Progenitor cell of endocrine pancreas (in vitro differentiated cells): ENCODE measurements around the gene KANSL2. TPM values are rescaled to one million over a fixed set of nuclear protein-coding genes. Genes with fewer than 3 reads are reported as not detected.
"Not testable (repeated sequence)": the region's sequence is repeated elsewhere in the genome, so short reads cannot be mapped to it uniquely, and the experiment has no call there.

Source experiments
- DNase-seq: peaks from one replicate; pipeline ENCODE4 v3.0.0; 2021; ENCODE audit warnings: low spot score; ENCODE audit not compliant: unreplicated experiment
- H3K27ac Mint-ChIP-seq: 2 replicates; pipeline ENCODE4 v1.8.0; 2021; ENCODE audit warnings: mild to moderate bottlenecking, moderate library complexity, mixed read lengths
- H3K27me3 Mint-ChIP-seq: 2 replicates; pipeline ENCODE4 v1.8.0; 2021; ENCODE audit warnings: mixed read lengths
- H3K36me3 Mint-ChIP-seq: 2 replicates; pipeline ENCODE4 v1.8.0; 2022; ENCODE audit warnings: mixed read lengths; ENCODE audit not compliant: insufficient read depth
- H3K4me1 Mint-ChIP-seq: 2 replicates; pipeline ENCODE4 v1.8.0; 2021; ENCODE audit warnings: low read depth, mixed read lengths
- H3K4me3 Mint-ChIP-seq: 2 replicates; pipeline ENCODE4 v1.8.0; 2021; ENCODE audit warnings: low read depth, mild to moderate bottlenecking, moderate library complexity, mixed read lengths
- H3K9me3 Mint-ChIP-seq: 2 replicates; pipeline ENCODE4 v1.8.0; 2021; ENCODE audit warnings: low read depth, mixed read lengths
- total RNA-seq: library from RNA; stranded (reverse); gene quantifications from 2 replicates; pipeline ENCODE4 v1.2.1, GENCODE V29; 2021
- TF ChIP-seq, protein P1 (sequence below): fragments of 200-600 bp; sonication (generic); IDR thresholded peaks from one replicate; pipeline ENCODE4 v1.5.0; 2021; ENCODE audit warnings: antibody characterized with exemption, mild to moderate bottlenecking; ENCODE audit not compliant: unreplicated experiment

Gene KANSL2
- total RNA-seq, 1 donor from 2014 or later: 54.4 TPM

DNA sequence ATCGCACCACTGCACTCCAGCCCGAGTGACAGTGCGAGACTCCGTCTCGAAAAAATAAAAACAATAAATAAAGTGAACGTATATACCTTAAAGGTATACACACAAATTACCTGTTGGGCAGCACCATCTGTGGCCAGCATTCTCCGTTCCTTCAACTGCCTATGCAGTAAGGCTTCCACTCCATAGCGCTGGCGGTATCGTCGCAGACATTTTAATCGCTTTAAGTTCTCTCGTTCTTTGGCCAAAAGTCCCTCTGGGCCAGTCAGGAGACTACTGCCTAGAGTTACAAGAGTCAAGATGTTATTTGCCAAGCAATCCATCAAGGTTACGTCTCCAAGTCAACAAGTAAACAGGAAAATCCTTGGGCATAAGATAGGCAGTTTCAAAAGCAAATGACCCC lies 13.0 kb downstream of the KANSL2 start:
- H3K4me3 Mint-ChIP-seq: no peak overlapping the region
- DNase-seq: no peak
- no peaks in the 10 kb centered on the region for H3K9me3 Mint-ChIP-seq
- TF ChIP-seq, protein P1, sequence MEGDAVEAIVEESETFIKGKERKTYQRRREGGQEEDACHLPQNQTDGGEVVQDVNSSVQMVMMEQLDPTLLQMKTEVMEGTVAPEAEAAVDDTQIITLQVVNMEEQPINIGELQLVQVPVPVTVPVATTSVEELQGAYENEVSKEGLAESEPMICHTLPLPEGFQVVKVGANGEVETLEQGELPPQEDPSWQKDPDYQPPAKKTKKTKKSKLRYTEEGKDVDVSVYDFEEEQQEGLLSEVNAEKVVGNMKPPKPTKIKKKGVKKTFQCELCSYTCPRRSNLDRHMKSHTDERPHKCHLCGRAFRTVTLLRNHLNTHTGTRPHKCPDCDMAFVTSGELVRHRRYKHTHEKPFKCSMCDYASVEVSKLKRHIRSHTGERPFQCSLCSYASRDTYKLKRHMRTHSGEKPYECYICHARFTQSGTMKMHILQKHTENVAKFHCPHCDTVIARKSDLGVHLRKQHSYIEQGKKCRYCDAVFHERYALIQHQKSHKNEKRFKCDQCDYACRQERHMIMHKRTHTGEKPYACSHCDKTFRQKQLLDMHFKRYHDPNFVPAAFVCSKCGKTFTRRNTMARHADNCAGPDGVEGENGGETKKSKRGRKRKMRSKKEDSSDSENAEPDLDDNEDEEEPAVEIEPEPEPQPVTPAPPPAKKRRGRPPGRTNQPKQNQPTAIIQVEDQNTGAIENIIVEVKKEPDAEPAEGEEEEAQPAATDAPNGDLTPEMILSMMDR: no peak
- H3K27me3 Mint-ChIP-seq: no peaks in the 10 kb centered on the region
- H3K27ac Mint-ChIP-seq: no peak overlapping the region
- H3K4me1 Mint-ChIP-seq: no peaks in the 10 kb centered on the region
- peaks cover 31% of the 10 kb centered on the region for H3K36me3 Mint-ChIP-seq

DNA sequence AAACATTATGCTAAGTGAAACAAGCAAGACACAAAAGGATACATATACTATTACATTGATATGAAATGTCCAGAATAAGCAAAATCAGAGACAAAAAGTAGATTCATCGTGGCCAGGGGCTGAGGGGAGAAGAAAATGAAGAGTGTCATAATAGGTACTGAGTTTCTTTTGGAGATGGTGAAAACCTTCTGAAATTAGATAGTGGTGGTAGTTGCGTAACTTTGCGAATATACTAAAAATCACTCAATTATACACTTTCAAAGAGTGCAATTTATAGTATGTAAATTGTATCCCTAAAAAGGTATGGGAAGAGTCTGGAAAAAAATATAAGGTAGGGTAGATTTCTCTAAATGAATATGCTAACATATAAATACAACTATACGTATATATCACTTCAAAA lies 22.2 kb downstream of the KANSL2 start:
- H3K9me3 Mint-ChIP-seq: no peaks in the 10 kb centered on the region
- H3K27ac Mint-ChIP-seq: no peak overlapping the region
- H3K27me3 Mint-ChIP-seq: no peaks in the 10 kb centered on the region
- peaks cover 27% of the 10 kb centered on the region for H3K36me3 Mint-ChIP-seq
- no peaks in the 10 kb centered on the region for H3K4me1 Mint-ChIP-seq
- H3K4me3 Mint-ChIP-seq: no peak overlapping the region
- no peak for DNase-seq
- TF ChIP-seq, protein P1: no peak

DNA sequence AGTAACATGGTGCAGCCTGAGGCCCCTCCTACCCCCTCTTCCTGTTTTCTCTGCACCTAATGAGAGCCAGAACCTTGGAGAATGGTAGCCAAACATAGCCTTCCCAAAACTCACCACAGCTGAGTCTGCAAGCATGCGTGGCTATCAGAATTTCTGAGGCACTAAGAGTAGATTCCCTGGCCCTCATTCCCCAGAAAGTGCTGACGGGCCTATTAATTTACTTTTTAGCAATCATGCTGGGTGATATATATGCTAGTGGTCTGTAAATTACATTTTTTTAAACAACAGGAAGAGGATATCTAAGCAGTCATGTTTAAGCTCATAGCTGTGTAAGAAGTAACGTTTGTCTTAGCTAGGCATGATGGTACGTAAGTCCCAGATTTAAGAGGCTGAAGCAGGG lies 30.4 kb downstream of the KANSL2 start:
- Mint-ChIP-seq H3K9me3 (no peaks in the 10 kb centered on the region), H3K27me3 (no peaks in the 10 kb centered on the region), H3K4me3 (no peak overlapping the region), H3K36me3 (peaks cover 19% of the 10 kb centered on the region), H3K27ac (peak overlapping the region; percentile 41), H3K4me1 (no peaks in the 10 kb centered on the region)
- DNase-seq: no peak
- TF ChIP-seq, protein P1: no peak

DNA sequence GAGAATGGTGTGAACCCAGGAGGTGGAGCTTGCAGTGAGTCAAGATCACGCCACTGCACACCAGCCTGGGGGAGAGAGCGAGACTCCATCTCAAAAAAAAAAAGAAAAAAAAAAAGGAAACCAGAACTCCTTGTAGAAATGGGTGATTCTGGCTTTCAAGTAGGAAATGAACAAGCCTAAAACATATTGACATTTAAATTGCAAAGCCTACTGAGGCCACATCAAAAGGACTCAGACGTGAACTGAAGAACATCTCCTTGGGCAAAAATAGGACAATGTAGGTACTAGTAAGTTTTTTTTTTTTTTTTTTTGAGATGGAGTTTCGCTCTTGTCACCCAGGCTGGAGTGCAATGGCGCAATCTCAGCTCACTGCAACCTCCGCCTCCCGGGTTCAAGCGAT lies 36.7 kb downstream of the KANSL2 start:
- not testable (repeated sequence) for H3K4me1 Mint-ChIP-seq, H3K27ac Mint-ChIP-seq, H3K4me3 Mint-ChIP-seq, DNase-seq, H3K27me3 Mint-ChIP-seq
- H3K9me3 Mint-ChIP-seq: peaks cover 13% of the 10 kb centered on the region
- peaks cover 47% of the 10 kb centered on the region for H3K36me3 Mint-ChIP-seq

DNA sequence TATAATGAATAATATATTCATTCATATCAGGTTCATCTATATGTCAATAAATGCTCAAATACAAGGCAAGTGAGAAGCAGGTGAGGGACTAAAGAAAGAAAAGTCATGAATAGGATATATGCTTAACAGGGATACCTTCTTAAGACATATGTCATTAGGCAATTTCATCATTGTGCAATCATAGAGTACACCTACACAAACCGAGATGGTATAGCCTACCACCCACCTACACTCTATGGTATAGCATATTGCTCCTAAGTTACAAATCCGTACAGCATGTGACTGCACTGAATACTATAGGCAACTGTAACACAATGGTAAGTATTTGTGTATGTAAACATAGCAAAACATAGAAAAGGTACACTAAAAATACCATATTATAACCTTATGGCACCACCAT lies 39.0 kb downstream of the KANSL2 start:
- no peak overlapping the region for H3K27ac Mint-ChIP-seq
- peaks cover 17% of the 10 kb centered on the region for H3K9me3 Mint-ChIP-seq
- TF ChIP-seq, protein P1: no peak
- no peak for DNase-seq
- H3K4me1 Mint-ChIP-seq: no peaks in the 10 kb centered on the region
- H3K4me3 Mint-ChIP-seq: no peak overlapping the region
- H3K36me3 Mint-ChIP-seq: peaks cover 52% of the 10 kb centered on the region
- H3K27me3 Mint-ChIP-seq: no peaks in the 10 kb centered on the region

DNA sequence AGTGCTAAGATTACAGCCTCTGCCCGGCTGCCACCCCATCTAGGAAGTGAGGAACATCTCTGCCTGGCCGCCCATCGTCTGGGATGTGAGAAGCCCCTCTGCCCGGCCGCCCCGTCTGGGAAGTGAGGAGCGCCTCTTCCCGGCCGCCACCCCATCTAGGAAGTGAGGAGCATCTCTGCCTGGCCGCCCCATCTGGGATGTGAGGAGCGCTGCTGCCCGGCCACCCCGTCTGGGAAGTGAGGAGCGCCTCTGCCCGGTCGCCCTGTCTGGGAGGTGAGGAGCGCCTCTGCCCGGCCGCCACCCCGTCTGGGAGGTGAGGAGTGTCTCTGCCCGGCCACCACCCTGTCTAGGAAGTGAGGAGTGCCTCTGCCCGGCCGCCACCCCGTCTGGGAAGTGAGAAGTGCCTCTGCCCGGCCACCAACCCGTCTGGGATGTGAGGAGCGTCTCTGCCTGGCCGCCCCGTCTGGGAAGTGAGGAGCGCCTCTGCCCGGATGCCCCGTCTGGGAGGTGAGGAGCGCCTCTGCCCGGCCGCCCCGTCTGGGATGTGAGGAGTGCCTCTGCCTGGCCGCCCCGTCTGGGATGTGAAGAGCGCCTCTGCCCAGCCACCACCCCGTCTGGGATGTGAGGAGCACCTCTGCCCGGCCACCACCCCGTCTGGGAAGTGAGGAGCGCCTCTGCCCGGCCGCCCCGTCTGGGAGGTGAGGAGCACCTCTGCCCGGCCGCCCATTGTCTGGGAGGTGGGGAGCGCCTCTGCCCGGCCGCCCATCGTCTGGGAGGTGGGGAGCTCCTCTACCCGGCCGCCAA lies 40.1 kb downstream of the KANSL2 start:
- H3K36me3 Mint-ChIP-seq: peaks cover 49% of the 10 kb centered on the region
- H3K27ac Mint-ChIP-seq: not testable (repeated sequence)

More for the DNA sequence above, 40.1 kb downstream of the KANSL2 start:
- not testable (repeated sequence) for H3K4me3 Mint-ChIP-seq, H3K4me1 Mint-ChIP-seq, H3K27me3 Mint-ChIP-seq, DNase-seq
- peaks cover 17% of the 10 kb centered on the region for H3K9me3 Mint-ChIP-seq
